Neural cell (in vitro differentiated cells): Measurements from ENCODE around the gene APOA1.

Experiments used
- EP300 ChIP-seq: fragments of 450-650 bp; conservative IDR thresholded peaks from 2 replicates; pipeline ENCODE4 v1.6.1; 2014; ENCODE audit warnings: antibody characterized with exemption, mild to moderate bottlenecking, moderate library complexity; ENCODE audit not compliant: poor library complexity, severe bottlenecking
- EZH2 ChIP-seq: fragments of 200-600, 300-800 bp; shearing (Covaris generic), sonication (generic); IDR thresholded peaks from 2 replicates; pipeline ENCODE4 v1.6.1; 2014; ENCODE audit warnings: antibody characterized with exemption, low read length, borderline replicate concordance, mild to moderate bottlenecking; ENCODE audit not compliant: insufficient read depth, poor library complexity, severe bottlenecking
- MXI1 ChIP-seq: fragments of 450-650 bp; conservative IDR thresholded peaks from 2 replicates; pipeline ENCODE4 v1.6.1; 2014; ENCODE audit warnings: antibody characterized with exemption, mild to moderate bottlenecking; ENCODE audit not compliant: poor library complexity, severe bottlenecking
- POLR2AphosphoS5 ChIP-seq: IDR thresholded peaks from 2 replicates; pipeline ENCODE4 v1.6.1; 2012
- RAD21 ChIP-seq: fragments of 450-650 bp; conservative IDR thresholded peaks from 2 replicates; pipeline ENCODE4 v1.6.1; 2014; ENCODE audit warnings: antibody characterized with exemption, mild to moderate bottlenecking, moderate library complexity
- SMC3 ChIP-seq: fragments of 450-650 bp; conservative IDR thresholded peaks from 2 replicates; pipeline ENCODE4 v1.6.1; 2014; ENCODE audit warnings: antibody characterized with exemption, mild to moderate bottlenecking, moderate library complexity; ENCODE audit not compliant: poor library complexity
- TAF1 ChIP-seq: IDR thresholded peaks from 2 replicates; pipeline ENCODE4 v1.6.1; 2012; ENCODE audit warnings: low read depth
- TF ChIP-seq, protein P1 (sequence below): fragments of 450-650 bp; IDR thresholded peaks from 2 replicates; pipeline ENCODE4 v1.5.1; 2014; ENCODE audit warnings: antibody characterized with exemption, mild to moderate bottlenecking, moderate library complexity; ENCODE audit not compliant: poor library complexity, severe bottlenecking
- TF ChIP-seq, protein P2 (sequence below): IDR thresholded peaks from 2 replicates; pipeline ENCODE4 v1.6.1; 2012; ENCODE audit warnings: borderline replicate concordance

- TF ChIP-seq EP300 (no peak), TAF1 (no peak), EZH2 (no peak), POLR2AphosphoS5 (no peak), SMC3 (no peak), RAD21 (no peak), MXI1 (no peak)
- TF ChIP-seq, protein P1, sequence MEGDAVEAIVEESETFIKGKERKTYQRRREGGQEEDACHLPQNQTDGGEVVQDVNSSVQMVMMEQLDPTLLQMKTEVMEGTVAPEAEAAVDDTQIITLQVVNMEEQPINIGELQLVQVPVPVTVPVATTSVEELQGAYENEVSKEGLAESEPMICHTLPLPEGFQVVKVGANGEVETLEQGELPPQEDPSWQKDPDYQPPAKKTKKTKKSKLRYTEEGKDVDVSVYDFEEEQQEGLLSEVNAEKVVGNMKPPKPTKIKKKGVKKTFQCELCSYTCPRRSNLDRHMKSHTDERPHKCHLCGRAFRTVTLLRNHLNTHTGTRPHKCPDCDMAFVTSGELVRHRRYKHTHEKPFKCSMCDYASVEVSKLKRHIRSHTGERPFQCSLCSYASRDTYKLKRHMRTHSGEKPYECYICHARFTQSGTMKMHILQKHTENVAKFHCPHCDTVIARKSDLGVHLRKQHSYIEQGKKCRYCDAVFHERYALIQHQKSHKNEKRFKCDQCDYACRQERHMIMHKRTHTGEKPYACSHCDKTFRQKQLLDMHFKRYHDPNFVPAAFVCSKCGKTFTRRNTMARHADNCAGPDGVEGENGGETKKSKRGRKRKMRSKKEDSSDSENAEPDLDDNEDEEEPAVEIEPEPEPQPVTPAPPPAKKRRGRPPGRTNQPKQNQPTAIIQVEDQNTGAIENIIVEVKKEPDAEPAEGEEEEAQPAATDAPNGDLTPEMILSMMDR = no peak
- TF ChIP-seq, protein P2, sequence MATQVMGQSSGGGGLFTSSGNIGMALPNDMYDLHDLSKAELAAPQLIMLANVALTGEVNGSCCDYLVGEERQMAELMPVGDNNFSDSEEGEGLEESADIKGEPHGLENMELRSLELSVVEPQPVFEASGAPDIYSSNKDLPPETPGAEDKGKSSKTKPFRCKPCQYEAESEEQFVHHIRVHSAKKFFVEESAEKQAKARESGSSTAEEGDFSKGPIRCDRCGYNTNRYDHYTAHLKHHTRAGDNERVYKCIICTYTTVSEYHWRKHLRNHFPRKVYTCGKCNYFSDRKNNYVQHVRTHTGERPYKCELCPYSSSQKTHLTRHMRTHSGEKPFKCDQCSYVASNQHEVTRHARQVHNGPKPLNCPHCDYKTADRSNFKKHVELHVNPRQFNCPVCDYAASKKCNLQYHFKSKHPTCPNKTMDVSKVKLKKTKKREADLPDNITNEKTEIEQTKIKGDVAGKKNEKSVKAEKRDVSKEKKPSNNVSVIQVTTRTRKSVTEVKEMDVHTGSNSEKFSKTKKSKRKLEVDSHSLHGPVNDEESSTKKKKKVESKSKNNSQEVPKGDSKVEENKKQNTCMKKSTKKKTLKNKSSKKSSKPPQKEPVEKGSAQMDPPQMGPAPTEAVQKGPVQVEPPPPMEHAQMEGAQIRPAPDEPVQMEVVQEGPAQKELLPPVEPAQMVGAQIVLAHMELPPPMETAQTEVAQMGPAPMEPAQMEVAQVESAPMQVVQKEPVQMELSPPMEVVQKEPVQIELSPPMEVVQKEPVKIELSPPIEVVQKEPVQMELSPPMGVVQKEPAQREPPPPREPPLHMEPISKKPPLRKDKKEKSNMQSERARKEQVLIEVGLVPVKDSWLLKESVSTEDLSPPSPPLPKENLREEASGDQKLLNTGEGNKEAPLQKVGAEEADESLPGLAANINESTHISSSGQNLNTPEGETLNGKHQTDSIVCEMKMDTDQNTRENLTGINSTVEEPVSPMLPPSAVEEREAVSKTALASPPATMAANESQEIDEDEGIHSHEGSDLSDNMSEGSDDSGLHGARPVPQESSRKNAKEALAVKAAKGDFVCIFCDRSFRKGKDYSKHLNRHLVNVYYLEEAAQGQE = no peak
These were observed 18.0 kb upstream of the APOA1 start for GRCh38 chr11:116855413-116855812.
